Nephron (organoid): Measurements from ENCODE around the gene CPNE2.

Experiments used
- H3K27ac Mint-ChIP-seq, 3 experiments: 2 replicates each; pipeline ENCODE4 v1.8.0; 2020; ENCODE audit warnings: mixed read lengths in 3 of 3, mild to moderate bottlenecking in 2 of 3, moderate library complexity in 1 of 3
- H3K27me3 Mint-ChIP-seq: 2 replicates; pipeline ENCODE4 v1.8.0; 2021; ENCODE audit warnings: low read depth, mild to moderate bottlenecking, moderate library complexity, mixed read lengths
- H3K36me3 Mint-ChIP-seq: 2 replicates; pipeline ENCODE4 v1.8.0; 2020; ENCODE audit warnings: low read depth, mixed read lengths
- H3K4me1 Mint-ChIP-seq: 2 replicates; pipeline ENCODE4 v1.8.0; 2020; ENCODE audit warnings: mixed read lengths
- H3K4me3 Mint-ChIP-seq, 3 experiments: 2 replicates each; pipeline ENCODE4 v1.8.0; 2020; ENCODE audit warnings: mild to moderate bottlenecking in 3 of 3, mixed read lengths in 3 of 3, moderate library complexity in 2 of 3
- H3K9me3 Mint-ChIP-seq: 2 replicates; pipeline ENCODE4 v1.8.0; 2020; ENCODE audit warnings: mixed read lengths
- CTCF ChIP-seq, 3 experiments: fragments of 200-600 bp; sonication (generic); IDR thresholded peaks; one replicate each; pipeline ENCODE4 v1.5.0; 2021; ENCODE audit warnings: antibody characterized with exemption in 3 of 3; ENCODE audit not compliant: unreplicated experiment in 3 of 3

The CPNE2 gene

GRCh38 chr16:57125969-57126368 lies 33.6 kb downstream of the CPNE2 start:
- no peak for TF ChIP-seq CTCF (IDR thresholded peaks at IDR 0.05; ENCODE audit: unreplicated experiment in 3 of 3)
- Mint-ChIP-seq H3K4me3 (no peak overlapping the region), H3K27me3 (peaks cover 4% of the 10 kb centered on the region), H3K4me1 (no peaks in the 10 kb centered on the region), H3K9me3 (no peaks in the 10 kb centered on the region), H3K36me3 (no peaks in the 10 kb centered on the region), H3K27ac (no peak overlapping the region)

- Mint-ChIP-seq H3K4me3 (no peak overlapping the region), H3K27me3 (peaks cover 4% of the 10 kb centered on the region), H3K9me3 (no peaks in the 10 kb centered on the region), H3K27ac (no peak overlapping the region), H3K4me1 (no peaks in the 10 kb centered on the region), H3K36me3 (no peaks in the 10 kb centered on the region)
- no peak for TF ChIP-seq CTCF (IDR thresholded peaks at IDR 0.05; ENCODE audit: unreplicated experiment in 3 of 3)
Measured at GRCh38 chr16:57126411-57126810, 34.0 kb downstream of the CPNE2 start.

GRCh38 chr16:57127037-57127763 lies 34.8 kb downstream of the CPNE2 start:
- peaks cover 4% of the 10 kb centered on the region for H3K27me3 Mint-ChIP-seq
- no peaks in the 10 kb centered on the region for H3K4me1 Mint-ChIP-seq
- H3K36me3 Mint-ChIP-seq: no peaks in the 10 kb centered on the region
- H3K4me3 Mint-ChIP-seq: no peak overlapping the region
- H3K9me3 Mint-ChIP-seq: no peaks in the 10 kb centered on the region
- TF ChIP-seq CTCF (IDR thresholded peaks at IDR 0.05; ENCODE audit: unreplicated experiment in 3 of 3): no peak
- H3K27ac Mint-ChIP-seq: no peak overlapping the region

GRCh38 chr16:57127836-57128235 lies 35.5 kb downstream of the CPNE2 start:
- H3K9me3 Mint-ChIP-seq: no peaks in the 10 kb centered on the region
- no peaks in the 10 kb centered on the region for H3K36me3 Mint-ChIP-seq
- no peak for TF ChIP-seq CTCF (IDR thresholded peaks at IDR 0.05; ENCODE audit: unreplicated experiment in 3 of 3)
- H3K4me3 Mint-ChIP-seq: no peak overlapping the region
- no peaks in the 10 kb centered on the region for H3K4me1 Mint-ChIP-seq
- no peak overlapping the region for H3K27ac Mint-ChIP-seq
- peaks cover 4% of the 10 kb centered on the region for H3K27me3 Mint-ChIP-seq

GRCh38 chr16:57128771-57129389 lies 36.5 kb downstream of the CPNE2 start:
- Mint-ChIP-seq H3K9me3 (no peaks in the 10 kb centered on the region), H3K4me1 (no peaks in the 10 kb centered on the region), H3K27ac (no peak overlapping the region), H3K36me3 (no peaks in the 10 kb centered on the region), H3K4me3 (no peak overlapping the region), H3K27me3 (peaks cover 4% of the 10 kb centered on the region)
- TF ChIP-seq CTCF (IDR thresholded peaks at IDR 0.05; ENCODE audit: unreplicated experiment in 3 of 3): no peak

- Mint-ChIP-seq H3K27me3 (peaks cover 4% of the 10 kb centered on the region), H3K36me3 (no peaks in the 10 kb centered on the region), H3K27ac (no peak overlapping the region), H3K9me3 (no peaks in the 10 kb centered on the region), H3K4me3 (no peak overlapping the region), H3K4me1 (no peaks in the 10 kb centered on the region)
- no peak for TF ChIP-seq CTCF (IDR thresholded peaks at IDR 0.05; ENCODE audit: unreplicated experiment in 3 of 3)
Measured at GRCh38 chr16:57130950-57131321, 38.6 kb downstream of the CPNE2 start.
